OCI-LY1 (cell line): ENCODE measurements around the gene CNST.

ENCODE experiments used
- H2AFZ ChIP-seq: fragments of 200-600 bp; sonication (generic), shearing (Covaris generic); 2 replicates; pipeline ENCODE4 v1.6.0; 2014; ENCODE audit warnings: antibody characterized with exemption, mild to moderate bottlenecking, low read length
- H3F3A ChIP-seq: fragments of 200-600 bp; sonication (generic), shearing (Covaris generic); 2 replicates; pipeline ENCODE4 v1.6.0; 2014; ENCODE audit warnings: mild to moderate bottlenecking, antibody characterized with exemption, low read length, moderate library complexity; ENCODE audit not compliant: insufficient read depth
- H3K27ac ChIP-seq: fragments of 200-600 bp; sonication (generic); 2 replicates; pipeline ENCODE4 v1.5.1; 2014; ENCODE audit warnings: low read length, mixed run types, mild to moderate bottlenecking, low read depth; ENCODE audit not compliant: poor library complexity, severe bottlenecking
- H3K27me3 ChIP-seq: fragments of 200-600 bp; sonication (generic); 2 replicates; pipeline ENCODE4 v1.6.0; 2014; ENCODE audit warnings: antibody characterized with exemption, mild to moderate bottlenecking, low read length, moderate library complexity; ENCODE audit not compliant: insufficient read depth
- H3K36me3 ChIP-seq: fragments of 200-600 bp; sonication (generic); 2 replicates; pipeline ENCODE4 v1.6.1; 2014; ENCODE audit warnings: mild to moderate bottlenecking, antibody characterized with exemption, low read length, moderate library complexity, mixed read lengths; ENCODE audit not compliant: insufficient read depth
- H3K4me1 ChIP-seq: fragments of 200-600 bp; sonication (generic); 2 replicates; pipeline ENCODE4 v1.5.1; 2014; ENCODE audit warnings: mild to moderate bottlenecking, low read length, moderate library complexity; ENCODE audit not compliant: insufficient read depth, severe bottlenecking
- H3K4me2 ChIP-seq: fragments of 200-600 bp; sonication (generic), shearing (Covaris generic); 2 replicates; pipeline ENCODE4 v1.6.1; 2014; ENCODE audit warnings: low read length
- H3K4me3 ChIP-seq: fragments of 200-600 bp; sonication (generic); 2 replicates; pipeline ENCODE4 v1.5.1; 2014; ENCODE audit warnings: low read length, low read depth, mild to moderate bottlenecking, mixed read lengths; ENCODE audit not compliant: poor library complexity, severe bottlenecking
- H3K79me2 ChIP-seq: fragments of 200-600 bp; shearing (Covaris generic); 2 replicates; pipeline ENCODE4 v1.6.1; 2016; ENCODE audit warnings: mixed run types, low read length, mixed read lengths; ENCODE audit not compliant: insufficient read depth
- H3K9ac ChIP-seq: fragments of 200-600 bp; sonication (generic), shearing (Covaris generic); 2 replicates; pipeline ENCODE4 v1.6.1; 2014; ENCODE audit warnings: mild to moderate bottlenecking, low read length, mixed read lengths
- H3K9me2 ChIP-seq: fragments of 200-600 bp; sonication (generic), shearing (Covaris generic); 2 replicates; pipeline ENCODE4 v1.6.1; 2014; ENCODE audit warnings: low read depth, mild to moderate bottlenecking, low read length, mixed read lengths
- H3K9me3 ChIP-seq: fragments of 200-600 bp; shearing (Covaris generic); 2 replicates; pipeline ENCODE4 v1.6.1; 2014; ENCODE audit warnings: low read length, mixed read lengths
- H4K20me1 ChIP-seq: fragments of 200-600 bp; sonication (generic), shearing (Covaris generic); 2 replicates; pipeline ENCODE4 v1.6.0; 2016; ENCODE audit warnings: mild to moderate bottlenecking, low read length; ENCODE audit not compliant: insufficient read depth
- CTCF ChIP-seq: fragments of 200-600 bp; sonication (generic), shearing (Covaris generic); IDR thresholded peaks from 2 replicates; pipeline ENCODE4 v1.5.1; 2017; ENCODE audit warnings: mild to moderate bottlenecking, antibody characterized with exemption, low read length, moderate library complexity, mixed read lengths
- EZH2 ChIP-seq: fragments of 200-600 bp; sonication (generic), shearing (Covaris generic); IDR thresholded peaks from 2 replicates; pipeline ENCODE4 v1.8.0; 2017; ENCODE audit warnings: borderline replicate concordance, mixed run types, mild to moderate bottlenecking, antibody characterized with exemption, low read length, moderate library complexity, mixed read lengths

The CNST gene

GRCh38 chr1:246571953-246572352, 5.7 kb downstream of the CNST start:
- Histone ChIP-seq H3K9ac (no peak overlapping the region), H3K9me2 (no peaks in the 10 kb centered on the region), H3K9me3 (no peaks in the 10 kb centered on the region), H3K27me3 (no peaks in the 10 kb centered on the region), H4K20me1 (no peaks in the 10 kb centered on the region), H3K27ac (peak overlapping the region; percentile 85), H3F3A (no peaks in the 10 kb centered on the region), H3K36me3 (peaks cover 6% of the 10 kb centered on the region; the same call in 1 of the 2 replicates), H3K4me2 (no peak overlapping the region), H3K4me1 (peaks cover 70% of the 10 kb centered on the region), H3K79me2 (peaks cover 93% of the 10 kb centered on the region), H3K4me3 (no peak overlapping the region), H2AFZ (no peak overlapping the region)
- TF ChIP-seq CTCF (no peak), EZH2 (no peak)

- no peaks in the 10 kb centered on the region for H3K9me2 ChIP-seq
- no peak overlapping the region for H2AFZ ChIP-seq
- no peaks in the 10 kb centered on the region for H3K9me3 ChIP-seq
- H3K27me3 ChIP-seq: no peaks in the 10 kb centered on the region
- H3K9ac ChIP-seq: peak overlapping the region; percentile 9; the same call in 1 of the 2 replicates
- H3K4me2 ChIP-seq: peak overlapping the region; percentile 23; the same call in 1 of the 2 replicates
- H3F3A ChIP-seq: no peaks in the 10 kb centered on the region
- H3K36me3 ChIP-seq: peaks cover 6% of the 10 kb centered on the region; the same call in 1 of the 2 replicates
- H3K4me1 ChIP-seq: peaks cover 75% of the 10 kb centered on the region
- no peak overlapping the region for H3K4me3 ChIP-seq
- peak overlapping the region; percentile 65 for H3K27ac ChIP-seq
- TF ChIP-seq EZH2 (no peak), CTCF (no peak)
- H3K79me2 ChIP-seq: peaks cover 93% of the 10 kb centered on the region
- H4K20me1 ChIP-seq: no peaks in the 10 kb centered on the region
Observed at GRCh38 chr1:246572785-246573184, 6.5 kb downstream of the CNST start.

GRCh38 chr1:246573491-246573890, 7.2 kb downstream of the CNST start:
- Histone ChIP-seq H3K4me3 (no peak overlapping the region), H3K9me3 (no peaks in the 10 kb centered on the region), H3K9ac (no peak overlapping the region), H3K36me3 (peaks cover 6% of the 10 kb centered on the region; the same call in 1 of the 2 replicates), H3K4me2 (no peak overlapping the region; the same call in 1 of the 2 replicates), H3K79me2 (peaks cover 92% of the 10 kb centered on the region), H3K27ac (peak overlapping the region; percentile 65), H3K27me3 (no peaks in the 10 kb centered on the region), H3F3A (no peaks in the 10 kb centered on the region), H4K20me1 (no peaks in the 10 kb centered on the region), H3K9me2 (no peaks in the 10 kb centered on the region), H3K4me1 (peaks cover 75% of the 10 kb centered on the region), H2AFZ (no peak overlapping the region)
- TF ChIP-seq CTCF: no peak
- TF ChIP-seq EZH2: no peak
